Measurements from ENCODE around the gene GRK5.

- TF ChIP-seq PAX5 (IDR thresholded peaks at IDR 0.05; ENCODE audit: insufficient read depth, low read length, severe bottlenecking) (no peak), POLR2AphosphoS5 (IDR thresholded peaks at IDR 0.05; ENCODE audit: low read depth, low read length) (no peak)
Measured at GRCh38 chr10:119190353-119190752, 17.0 kb upstream of the GRK5 start.
